HG03108 (cell line): ENCODE measurements around the gene FCAMR.

Experiments
- ATAC-seq: cut with Tn5 transposase; IDR thresholded peaks from one replicate; pipeline ENCODE4 v1.9.1; 2021; ENCODE audit warnings: moderate library complexity; ENCODE audit not compliant: unreplicated experiment

FCAMR gene

GRCh38 chr1:206912445-206913095 is 57.7 kb downstream of the FCAMR start:
- ATAC-seq = no peak

- no peak for ATAC-seq
Measured at GRCh38 chr1:206911064-206911663, 59.1 kb downstream of the FCAMR start.

- no peak for ATAC-seq
Measured at GRCh38 chr1:206909883-206910318, 60.4 kb downstream of the FCAMR start.

- ATAC-seq = no peak
Measured at GRCh38 chr1:206909161-206909882, 60.9 kb downstream of the FCAMR start.

- no peak for ATAC-seq
Measured at GRCh38 chr1:206908038-206908437, 62.2 kb downstream of the FCAMR start.
